Endothelial cell (in vitro differentiated cells): ENCODE results near the gene DIAPH2. TPM values are rescaled to one million over a fixed set of nuclear protein-coding genes. Genes with fewer than 3 reads are reported as not detected.

Source experiments
- DNase-seq: peaks from one replicate; pipeline ENCODE4 v3.0.0; 2021; ENCODE audit warnings: low spot score
- H3K27ac Mint-ChIP-seq: one replicate; pipeline ENCODE4 v1.8.0; 2021; ENCODE audit warnings: mixed read lengths, inconsistent platforms; ENCODE audit not compliant: unreplicated experiment
- H3K27me3 Mint-ChIP-seq: one replicate; pipeline ENCODE4 v1.8.0; 2021; ENCODE audit warnings: mild to moderate bottlenecking, moderate library complexity, mixed read lengths, inconsistent platforms; ENCODE audit not compliant: unreplicated experiment
- H3K36me3 Mint-ChIP-seq: one replicate; pipeline ENCODE4 v1.8.0; 2021; ENCODE audit warnings: mild to moderate bottlenecking, low read depth, mixed read lengths, inconsistent platforms; ENCODE audit not compliant: unreplicated experiment
- H3K4me1 Mint-ChIP-seq: one replicate; pipeline ENCODE4 v1.8.0; 2021; ENCODE audit warnings: mild to moderate bottlenecking, mixed read lengths, inconsistent platforms; ENCODE audit not compliant: unreplicated experiment
- H3K4me3 Mint-ChIP-seq: one replicate; pipeline ENCODE4 v1.8.0; 2021; ENCODE audit warnings: mild to moderate bottlenecking, mixed read lengths, inconsistent platforms; ENCODE audit not compliant: unreplicated experiment
- H3K9me3 Mint-ChIP-seq: one replicate; pipeline ENCODE4 v1.8.0; 2021; ENCODE audit warnings: mixed read lengths, inconsistent platforms; ENCODE audit not compliant: unreplicated experiment
- total RNA-seq: library from RNA; stranded (reverse); fragmentation: NEBNext Ultra II Directional; extraction: Animal tissue kit (Norgen Biotek cat#: 25700); gene quantifications from one replicate; pipeline ENCODE4 v1.2.1, GENCODE V29; 2021; ENCODE audit not compliant: unreplicated experiment
- TF ChIP-seq, protein P1 (sequence below): fragments of 200-600 bp; sonication (generic); IDR thresholded peaks from one replicate; pipeline ENCODE4 v1.5.0; 2021; ENCODE audit warnings: antibody characterized with exemption; ENCODE audit not compliant: unreplicated experiment

Gene DIAPH2
- total RNA-seq, 1 donor from 2014 or later: 45.3 TPM

- TF ChIP-seq, protein P1, sequence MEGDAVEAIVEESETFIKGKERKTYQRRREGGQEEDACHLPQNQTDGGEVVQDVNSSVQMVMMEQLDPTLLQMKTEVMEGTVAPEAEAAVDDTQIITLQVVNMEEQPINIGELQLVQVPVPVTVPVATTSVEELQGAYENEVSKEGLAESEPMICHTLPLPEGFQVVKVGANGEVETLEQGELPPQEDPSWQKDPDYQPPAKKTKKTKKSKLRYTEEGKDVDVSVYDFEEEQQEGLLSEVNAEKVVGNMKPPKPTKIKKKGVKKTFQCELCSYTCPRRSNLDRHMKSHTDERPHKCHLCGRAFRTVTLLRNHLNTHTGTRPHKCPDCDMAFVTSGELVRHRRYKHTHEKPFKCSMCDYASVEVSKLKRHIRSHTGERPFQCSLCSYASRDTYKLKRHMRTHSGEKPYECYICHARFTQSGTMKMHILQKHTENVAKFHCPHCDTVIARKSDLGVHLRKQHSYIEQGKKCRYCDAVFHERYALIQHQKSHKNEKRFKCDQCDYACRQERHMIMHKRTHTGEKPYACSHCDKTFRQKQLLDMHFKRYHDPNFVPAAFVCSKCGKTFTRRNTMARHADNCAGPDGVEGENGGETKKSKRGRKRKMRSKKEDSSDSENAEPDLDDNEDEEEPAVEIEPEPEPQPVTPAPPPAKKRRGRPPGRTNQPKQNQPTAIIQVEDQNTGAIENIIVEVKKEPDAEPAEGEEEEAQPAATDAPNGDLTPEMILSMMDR: no peak
- H3K4me1 Mint-ChIP-seq: peaks cover 24% of the 10 kb centered on the region
- peak overlapping the region; percentile 77 for H3K27ac Mint-ChIP-seq
- DNase-seq: no peak
- no peaks in the 10 kb centered on the region for H3K27me3 Mint-ChIP-seq
- H3K36me3 Mint-ChIP-seq: no peaks in the 10 kb centered on the region
- no peaks in the 10 kb centered on the region for H3K9me3 Mint-ChIP-seq
- H3K4me3 Mint-ChIP-seq: no peak overlapping the region
Observed at GRCh38 chrX:97268182-97268680, 583.6 kb downstream of the DIAPH2 start.

- TF ChIP-seq, protein P1: no peak
- Mint-ChIP-seq H3K27me3 (peaks cover 3% of the 10 kb centered on the region), H3K36me3 (no peaks in the 10 kb centered on the region), H3K27ac (no peak overlapping the region), H3K9me3 (no peaks in the 10 kb centered on the region), H3K4me3 (no peak overlapping the region), H3K4me1 (no peaks in the 10 kb centered on the region)
- no peak for DNase-seq
Observed at GRCh38 chrX:97284531-97284930, 599.9 kb downstream of the DIAPH2 start.

- H3K36me3 Mint-ChIP-seq: no peaks in the 10 kb centered on the region
- no peak overlapping the region for H3K27ac Mint-ChIP-seq
- peaks cover 3% of the 10 kb centered on the region for H3K27me3 Mint-ChIP-seq
- H3K4me1 Mint-ChIP-seq: no peaks in the 10 kb centered on the region
- H3K4me3 Mint-ChIP-seq: no peak overlapping the region
- DNase-seq: no peak
- no peaks in the 10 kb centered on the region for H3K9me3 Mint-ChIP-seq
- TF ChIP-seq, protein P1: no peak
Observed at GRCh38 chrX:97290199-97290598, 605.6 kb downstream of the DIAPH2 start.

GRCh38 chrX:97294041-97294440 is 609.4 kb downstream of the DIAPH2 start:
- no peaks in the 10 kb centered on the region for H3K4me1 Mint-ChIP-seq
- no peaks in the 10 kb centered on the region for H3K9me3 Mint-ChIP-seq
- DNase-seq: no peak
- no peak overlapping the region for H3K27ac Mint-ChIP-seq
- no peaks in the 10 kb centered on the region for H3K36me3 Mint-ChIP-seq
- no peak overlapping the region for H3K4me3 Mint-ChIP-seq
- peaks cover 5% of the 10 kb centered on the region for H3K27me3 Mint-ChIP-seq
- TF ChIP-seq, protein P1: no peak

DNA sequence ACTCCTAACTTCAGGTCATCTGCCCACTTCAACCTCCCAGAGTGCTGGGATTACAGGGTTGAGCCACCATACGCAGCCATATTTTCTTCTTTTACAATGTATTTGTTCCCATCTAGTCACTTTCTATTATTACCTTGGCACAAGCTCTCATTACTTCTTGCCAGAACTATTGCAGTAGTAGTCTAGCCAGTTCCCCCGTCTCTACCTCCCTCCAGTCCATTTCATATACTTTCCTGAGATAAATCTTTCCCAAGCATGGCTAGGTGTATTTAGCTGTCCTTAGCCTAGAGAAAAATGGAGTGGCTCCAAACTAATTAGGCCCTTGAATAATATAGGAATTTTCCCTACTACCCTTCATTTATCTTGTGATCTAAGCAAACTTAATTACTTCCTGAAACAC is 611.3 kb downstream of the DIAPH2 start:
- no peak for DNase-seq
- peaks cover 5% of the 10 kb centered on the region for H3K27me3 Mint-ChIP-seq
- H3K36me3 Mint-ChIP-seq: no peaks in the 10 kb centered on the region
- no peaks in the 10 kb centered on the region for H3K4me1 Mint-ChIP-seq
- TF ChIP-seq, protein P1: no peak
- H3K9me3 Mint-ChIP-seq: no peaks in the 10 kb centered on the region
- H3K27ac Mint-ChIP-seq: no peak overlapping the region
- no peak overlapping the region for H3K4me3 Mint-ChIP-seq
